Cortex of kidney (tissue), 1 donor: ENCODE data around the gene XPNPEP1.

Source experiments
- DNase-seq: peaks from one replicate; lab custom pipeline; 2025; lab: John Stamatoyannopoulos, UW

Gene XPNPEP1

DNA sequence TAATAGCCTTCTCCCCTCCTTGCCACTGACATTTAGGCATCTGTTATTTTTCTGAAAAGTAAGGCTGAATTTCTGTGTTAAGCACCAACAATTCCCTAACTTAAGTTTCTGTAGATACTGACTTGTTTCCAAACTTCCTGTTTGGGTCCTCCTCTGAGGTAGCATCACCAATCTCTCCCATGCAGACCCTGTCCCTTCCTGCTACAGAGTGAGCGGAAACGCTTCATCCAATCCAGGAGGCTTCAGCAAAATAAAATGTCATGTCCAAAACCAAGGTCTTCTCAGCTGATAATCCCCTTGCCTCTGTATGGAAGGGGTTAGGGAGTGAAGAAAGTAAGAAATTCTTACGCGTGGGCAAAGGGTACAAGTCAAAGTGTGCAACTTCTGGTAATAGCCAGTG lies 29.9 kb downstream of the XPNPEP1 start:
- DNase-seq, result no peak

DNA sequence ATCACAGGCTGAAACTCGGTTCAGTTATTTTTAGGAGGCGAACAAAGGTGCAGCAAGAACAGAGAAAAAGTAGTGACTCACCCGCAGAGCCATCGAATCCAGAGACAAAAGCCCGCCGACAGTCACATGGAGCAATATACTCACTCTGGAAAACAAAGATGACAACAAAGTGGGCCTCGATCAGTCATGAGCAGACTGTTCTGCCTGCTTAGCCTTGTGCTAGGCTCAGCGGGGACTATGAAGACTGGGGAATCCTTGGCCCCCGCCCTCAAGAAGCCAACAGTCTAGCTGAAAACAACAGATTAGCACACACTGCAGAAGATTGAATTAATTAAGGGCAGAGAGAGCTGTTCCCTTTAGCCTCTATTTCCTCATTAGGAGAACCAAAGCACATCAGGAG lies 30.4 kb downstream of the XPNPEP1 start:
- DNase-seq, result no peak

DNA sequence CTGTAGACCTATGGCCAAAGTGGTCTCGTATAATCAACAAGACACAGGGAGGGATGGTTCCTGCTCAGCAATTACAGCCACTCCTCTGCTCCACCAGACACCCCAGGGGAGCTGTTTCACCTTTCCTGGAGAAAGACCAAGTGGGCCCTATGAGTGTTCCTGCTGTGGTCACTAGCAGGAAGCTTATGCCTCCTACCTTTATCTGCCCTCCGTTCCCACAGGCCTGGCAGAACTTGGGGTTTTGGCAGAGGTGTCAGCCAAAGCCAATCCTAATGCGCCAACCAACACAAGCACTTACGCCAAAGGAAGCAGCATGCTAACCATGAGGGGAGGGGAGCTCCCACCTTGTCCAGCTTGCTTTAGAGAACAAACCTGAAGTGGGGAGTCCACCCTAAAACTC lies 31.2 kb downstream of the XPNPEP1 start:
- DNase-seq, result no peak

DNA sequence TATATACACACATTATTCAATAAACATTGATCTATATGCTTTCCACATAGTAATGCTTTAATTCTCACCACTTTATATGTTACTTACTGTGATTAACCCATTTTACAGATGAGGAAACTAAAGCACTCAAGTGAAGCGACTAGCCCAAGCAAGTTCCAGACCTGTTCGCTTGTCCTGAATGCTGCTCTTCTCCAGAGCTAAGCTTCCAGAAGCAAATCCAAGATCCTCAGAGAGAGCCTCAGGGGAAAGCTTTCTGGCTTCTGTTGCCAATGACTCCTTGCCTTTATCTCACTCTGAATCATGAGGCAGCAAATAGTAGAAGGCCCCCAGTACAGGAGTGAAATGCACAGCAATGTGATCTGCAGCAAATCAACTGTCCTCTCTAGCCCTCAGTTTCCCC lies 32.2 kb downstream of the XPNPEP1 start:
- DNase-seq, result no peak

DNA sequence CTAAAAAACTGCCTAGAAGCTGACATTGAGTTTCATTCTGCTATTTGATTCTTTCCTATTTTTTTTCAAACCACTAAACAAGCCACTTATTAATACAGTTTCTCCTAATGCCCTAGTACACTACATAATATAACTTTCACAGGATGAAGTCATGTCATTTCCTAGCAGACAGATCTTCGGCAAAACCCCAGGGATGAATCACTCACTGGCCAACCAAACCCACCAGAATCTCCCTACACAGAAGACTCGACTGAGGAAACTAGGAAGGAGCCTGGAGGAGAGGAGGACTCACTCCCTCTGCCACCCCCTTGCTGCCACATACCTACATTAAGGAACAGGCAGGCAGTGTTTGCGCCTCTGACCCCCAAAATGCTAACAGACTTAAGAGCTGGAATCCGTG lies 33.4 kb downstream of the XPNPEP1 start:
- no peak for DNase-seq

DNA sequence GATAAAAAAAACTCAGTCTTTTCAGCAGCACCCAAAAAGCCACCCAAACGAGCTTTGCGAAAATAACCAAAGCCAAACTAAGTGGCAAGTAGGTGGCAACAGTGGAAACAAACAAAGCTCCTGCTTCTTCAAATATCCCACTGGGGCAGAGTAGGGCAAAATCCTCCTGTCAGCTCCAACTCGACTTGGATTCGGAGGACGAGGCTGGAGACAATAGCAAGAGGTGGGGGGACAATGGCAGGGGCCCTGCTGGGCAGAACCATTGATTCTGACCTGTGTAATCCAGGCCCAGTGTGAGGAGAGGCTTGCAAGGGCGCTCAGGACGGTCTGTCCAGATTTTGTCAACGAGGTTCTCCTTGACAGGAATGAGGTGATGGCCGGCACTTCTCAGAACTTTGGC lies 35.5 kb downstream of the XPNPEP1 start:
- no peak for DNase-seq

DNA sequence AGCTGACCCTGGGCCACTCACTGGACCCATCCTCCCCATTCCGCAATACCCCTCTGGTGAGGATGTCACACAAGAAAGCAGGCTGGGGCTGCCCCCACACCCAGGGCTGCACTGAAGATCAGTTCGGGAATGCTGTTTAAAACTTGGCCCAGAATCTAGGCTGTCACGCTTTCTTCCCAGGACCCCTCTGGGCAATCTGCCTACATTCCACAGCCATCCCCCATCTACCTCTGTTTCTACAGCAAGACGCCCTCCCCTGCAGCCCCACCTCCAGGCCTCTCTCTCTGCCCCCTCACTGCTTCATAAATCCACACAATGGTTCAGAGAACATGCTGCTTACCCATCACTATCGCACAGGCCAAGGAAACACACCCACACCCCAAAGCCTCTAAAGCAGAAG lies 36.1 kb downstream of the XPNPEP1 start:
- DNase-seq, result no peak

DNA sequence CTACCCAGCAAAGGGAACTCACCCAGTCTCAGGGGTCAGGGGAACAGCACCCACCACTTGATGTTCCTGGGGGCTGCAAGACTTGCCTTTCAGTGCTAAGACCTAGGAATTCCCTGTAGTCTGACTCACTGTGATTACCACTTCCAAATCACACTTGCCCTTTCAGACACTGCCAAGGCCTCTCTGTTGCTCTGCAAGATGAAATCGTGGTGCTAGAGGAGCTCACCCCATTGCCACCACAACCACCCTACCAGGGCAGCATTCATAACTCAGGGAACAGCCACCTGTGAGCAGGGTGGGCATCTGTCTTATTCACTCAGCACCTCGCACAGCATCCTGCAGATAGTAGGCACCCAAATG lies 36.5 kb downstream of the XPNPEP1 start:
- DNase-seq, result no peak

DNA sequence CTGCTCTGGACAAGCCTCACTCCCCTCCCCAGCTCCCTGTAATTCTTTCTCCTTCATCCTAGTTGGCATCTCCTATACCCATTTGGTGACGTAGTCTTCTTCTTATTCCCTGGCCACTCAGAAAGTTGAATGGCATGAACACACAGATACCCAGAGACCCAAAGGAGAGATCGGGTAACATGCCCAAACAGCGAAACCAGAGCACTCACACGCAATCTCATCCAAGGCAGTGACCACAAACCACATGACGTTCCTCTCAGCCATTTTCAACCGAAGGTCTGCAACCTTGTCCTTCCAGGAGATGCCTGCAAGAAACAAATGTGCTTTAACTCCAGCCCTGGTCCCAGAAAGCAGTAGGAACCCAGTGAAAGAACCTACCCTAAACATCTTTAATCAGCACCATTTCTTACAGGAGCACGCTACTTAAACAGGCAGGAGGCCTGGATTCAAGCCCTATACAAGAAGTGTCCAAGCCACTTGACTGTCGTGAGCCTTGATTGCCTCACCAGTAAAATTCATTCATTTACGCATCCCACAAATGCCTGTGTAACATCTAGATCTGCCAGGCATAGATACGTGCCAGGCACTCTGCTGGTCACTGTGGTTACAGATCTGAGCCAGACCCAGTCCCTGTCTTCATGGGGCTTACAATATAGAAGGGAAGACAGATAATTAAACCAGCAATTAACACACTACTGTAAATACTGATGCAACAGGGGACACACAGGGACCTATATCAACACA lies 37.1 kb downstream of the XPNPEP1 start:
- DNase-seq, result no peak

DNA sequence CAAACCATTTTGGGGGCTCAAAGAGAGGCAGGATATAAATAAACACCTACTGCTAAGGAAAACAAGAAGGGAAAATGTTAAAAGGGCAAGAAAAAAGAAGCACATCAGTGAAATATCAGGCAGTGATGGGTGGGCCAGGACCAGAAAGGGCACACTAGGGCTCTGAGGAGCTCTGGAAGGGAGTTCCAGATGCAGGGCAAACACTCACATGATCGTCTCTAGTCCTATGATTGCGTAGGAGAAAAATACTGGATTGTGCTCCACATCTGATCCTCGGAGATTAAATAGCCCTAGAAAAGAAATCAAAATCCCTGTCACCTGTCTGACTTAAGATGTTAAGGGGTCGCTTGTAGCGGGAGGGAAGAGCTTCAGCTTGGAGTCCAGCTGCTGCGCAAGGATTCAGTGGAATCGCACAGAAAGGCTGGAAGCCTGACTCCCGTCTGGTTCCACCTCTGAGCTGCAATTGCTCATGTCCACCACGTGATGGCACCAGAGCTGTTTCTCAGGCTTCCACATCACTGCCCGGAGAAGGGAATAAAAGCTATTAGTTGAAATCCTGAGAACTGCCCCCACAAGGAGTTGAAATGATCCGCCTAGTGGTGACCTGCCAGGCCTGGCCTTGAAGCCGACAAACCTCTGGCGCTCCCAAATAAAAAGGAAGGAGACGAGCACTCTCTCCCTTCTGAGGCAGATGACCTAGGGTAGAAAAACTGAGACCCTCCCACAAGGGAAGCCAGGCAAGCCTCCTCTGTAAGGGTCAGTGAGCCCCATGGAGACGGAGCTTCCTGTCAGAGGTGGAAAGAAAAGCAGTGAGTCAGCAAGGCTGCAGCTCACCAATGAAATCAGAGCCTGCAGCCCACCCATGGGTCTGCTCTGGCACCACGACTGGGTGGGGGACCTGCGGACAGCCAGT lies 39.2 kb downstream of the XPNPEP1 start:
- DNase-seq, result no peak

DNA sequence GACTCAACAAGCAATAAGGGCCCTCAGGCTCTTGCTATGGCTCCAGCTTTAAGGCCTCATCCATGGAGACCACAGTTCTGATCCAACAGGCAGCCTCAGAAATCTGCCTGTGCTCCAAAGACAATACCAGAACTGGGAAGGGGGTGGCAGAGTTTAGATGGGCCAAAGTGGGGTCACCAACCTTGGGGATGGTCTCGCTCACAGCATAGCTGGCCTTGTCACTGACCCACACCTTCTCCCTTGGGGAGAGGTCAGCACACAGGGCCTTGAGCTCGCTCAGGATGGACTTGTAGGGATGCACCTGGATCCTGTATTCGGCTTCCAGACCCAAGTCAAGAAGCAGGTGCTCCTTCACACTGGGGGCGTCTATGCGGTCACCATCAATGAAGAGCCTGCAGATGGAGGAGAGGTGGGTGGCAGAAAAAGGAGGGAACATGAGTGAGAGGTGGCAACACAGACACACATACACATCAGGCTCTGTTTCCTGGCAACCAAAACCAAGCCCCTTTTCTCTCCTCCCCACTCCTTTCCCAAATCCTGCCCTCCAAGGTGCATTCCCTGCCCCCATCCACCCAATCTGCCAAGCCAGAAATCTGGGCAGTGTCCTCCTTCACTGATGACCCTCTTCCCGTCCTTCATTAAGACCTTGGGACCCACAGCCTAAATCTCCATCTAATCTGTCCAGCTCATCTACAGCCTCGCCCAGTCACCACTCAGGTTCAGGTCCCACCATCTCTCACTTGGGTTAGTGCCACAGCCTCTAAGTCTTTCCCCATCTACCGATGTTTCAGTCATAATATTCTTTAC lies 40.9 kb downstream of the XPNPEP1 start:
- DNase-seq, result no peak

DNA sequence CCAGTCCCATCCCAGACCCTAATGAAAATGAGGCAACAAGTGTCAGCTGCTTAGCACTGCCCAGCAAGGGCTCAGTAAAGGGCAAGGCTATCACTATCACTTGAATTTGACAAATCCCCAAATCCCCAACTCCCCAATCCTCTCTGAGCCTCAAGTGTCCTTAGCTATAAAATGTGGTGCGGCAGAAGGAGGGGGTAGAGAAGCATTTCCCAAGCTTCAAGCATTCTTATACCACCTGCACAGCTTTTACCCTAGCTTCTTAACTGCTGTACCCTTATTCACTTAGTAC lies 41.6 kb downstream of the XPNPEP1 start:
- no peak for DNase-seq

DNA sequence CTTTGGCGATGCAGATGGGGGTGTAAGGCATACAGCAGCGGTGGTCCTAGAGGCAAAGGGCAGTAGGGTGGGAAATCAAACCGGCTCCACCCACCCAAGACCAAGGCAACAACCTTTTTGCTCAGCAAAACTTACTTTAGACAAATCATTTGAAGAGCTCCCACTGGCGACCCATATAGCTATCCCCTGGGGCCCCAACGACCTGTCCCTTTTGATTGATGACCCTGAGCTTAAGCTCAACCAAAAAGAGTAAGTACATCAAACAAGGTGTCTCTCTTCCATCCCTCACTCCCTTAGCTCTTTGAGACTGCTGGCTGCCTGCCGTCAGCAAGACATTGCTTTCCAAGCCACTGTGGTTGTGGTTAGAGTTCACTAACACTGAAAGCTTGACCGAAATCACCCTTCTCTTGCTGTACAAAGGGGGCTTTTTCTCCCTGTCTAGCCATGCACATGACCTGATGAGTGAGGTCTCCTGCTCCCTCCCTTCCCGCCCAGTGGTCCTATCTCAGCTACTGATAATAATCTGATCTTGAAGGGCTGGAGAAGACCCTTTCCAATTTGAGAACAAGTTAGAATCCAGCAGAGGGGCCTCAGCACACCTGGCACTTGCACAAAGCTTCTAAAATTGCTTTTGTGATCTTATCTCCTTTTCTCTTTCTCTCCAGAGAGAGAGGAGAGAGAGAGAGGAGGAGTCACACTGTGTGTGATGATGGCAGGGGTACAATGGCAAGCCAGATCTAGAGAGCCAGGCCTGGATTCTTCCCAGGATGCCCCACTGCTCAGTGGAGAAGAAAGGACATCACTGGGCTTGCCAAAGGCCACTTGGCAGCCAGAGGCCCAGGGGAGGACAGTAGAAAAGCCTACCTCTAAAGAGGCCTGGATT lies 42.2 kb downstream of the XPNPEP1 start:
- no peak for DNase-seq

DNA sequence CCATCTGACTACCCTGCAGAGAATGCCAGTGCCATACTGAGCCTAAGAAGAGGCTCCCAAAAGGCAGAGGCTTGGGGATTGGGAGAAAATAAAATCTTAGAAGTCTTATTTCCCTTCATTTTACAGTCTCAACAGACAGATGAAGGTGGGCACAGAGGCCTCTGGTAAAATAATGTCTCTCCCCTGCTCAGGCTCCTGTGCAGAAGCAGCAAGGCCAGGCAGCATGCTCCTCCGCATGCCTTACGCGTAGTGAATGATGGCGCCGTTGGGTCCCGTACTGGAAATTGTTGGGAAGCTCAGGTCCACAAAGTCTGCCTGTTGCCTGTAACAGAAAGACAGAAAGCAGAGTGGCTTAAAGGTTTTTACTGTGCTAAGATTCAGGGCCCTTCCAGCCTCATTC lies 45.8 kb downstream of the XPNPEP1 start:
- no peak for DNase-seq

DNA sequence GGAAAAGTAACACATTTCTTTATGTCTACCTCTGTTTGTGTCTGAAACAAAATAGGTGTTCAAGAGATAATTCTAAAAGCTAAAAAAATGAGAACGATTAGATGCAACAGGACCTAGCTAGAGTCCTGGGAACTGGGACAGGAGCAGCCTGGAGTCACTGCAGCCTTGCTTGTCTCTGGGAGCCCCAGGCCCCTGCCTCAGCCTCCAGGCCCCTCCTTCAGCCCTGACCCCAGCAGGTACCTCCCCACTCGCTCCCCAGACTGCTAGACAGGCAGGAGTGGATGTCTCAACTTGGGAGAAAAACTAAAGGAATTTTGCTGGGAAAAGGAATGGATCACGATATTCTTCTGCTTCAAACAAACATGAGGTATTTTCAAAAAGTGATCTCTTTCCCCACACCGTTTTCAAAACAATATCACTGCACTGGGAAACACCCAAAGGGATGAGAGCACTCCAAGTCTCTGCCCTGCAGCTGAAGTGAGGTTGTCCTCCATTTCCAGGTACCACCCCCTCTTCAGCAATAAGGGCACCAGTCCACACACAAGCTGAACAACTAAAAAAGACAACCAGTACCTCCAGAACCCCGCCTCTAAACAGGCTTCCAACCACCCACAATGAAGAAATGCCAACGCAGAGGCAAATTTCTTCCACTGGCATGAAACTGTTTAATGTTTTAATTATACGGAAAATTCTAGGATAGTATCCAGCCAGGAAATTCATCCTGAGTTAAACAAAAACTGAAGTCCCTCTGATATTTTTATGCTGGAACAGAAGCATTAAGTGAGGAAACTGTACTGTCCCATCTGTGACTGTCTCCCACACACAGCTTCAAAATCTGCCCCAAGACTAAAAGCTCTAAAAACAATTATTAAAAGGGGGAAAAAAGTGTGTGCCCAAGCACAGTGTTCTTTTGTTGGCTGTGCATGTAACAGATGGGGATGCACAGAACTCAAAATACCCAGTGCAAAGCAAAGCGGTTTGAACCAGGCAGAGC lies 47.2 kb downstream of the XPNPEP1 start:
- DNase-seq, result no peak

DNA sequence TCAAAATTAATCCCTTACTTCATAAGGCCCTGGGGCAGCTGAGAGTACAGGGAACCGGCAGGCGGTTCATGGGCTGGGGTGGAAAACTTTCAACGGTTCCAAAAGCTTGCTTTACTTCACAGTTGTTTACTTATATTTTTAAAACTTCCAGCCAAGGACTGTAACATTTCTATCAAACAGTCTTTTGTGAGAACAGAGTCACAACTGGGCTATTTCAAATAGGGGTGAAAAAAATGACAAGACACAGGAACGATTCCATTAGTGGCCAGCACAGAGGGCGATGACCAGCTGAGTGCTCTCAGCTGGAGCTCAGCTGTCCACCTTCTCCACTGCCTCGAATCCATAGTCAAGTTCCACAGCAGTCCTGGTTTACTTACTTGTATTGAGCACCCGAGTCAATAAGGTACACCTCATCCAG lies 48.2 kb downstream of the XPNPEP1 start:
- no peak for DNase-seq

DNA sequence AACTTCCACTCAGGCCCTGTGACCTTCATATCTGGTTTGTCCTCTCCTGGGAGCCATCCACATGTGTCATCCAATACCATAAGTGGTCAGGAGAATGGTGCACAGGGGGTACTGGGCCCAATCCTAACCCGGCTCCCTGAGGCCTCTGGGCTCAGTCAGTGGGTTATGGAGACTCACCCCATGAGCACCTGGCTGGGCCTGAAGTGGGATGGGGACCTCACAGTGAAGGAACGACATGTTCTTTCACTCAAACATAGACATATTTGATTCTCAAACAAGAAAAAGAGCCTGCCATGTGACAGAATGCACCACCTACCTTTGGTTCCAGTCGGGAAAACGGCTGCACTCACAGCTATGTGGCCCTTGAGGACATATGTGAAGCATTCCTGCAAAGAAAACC lies 51.8 kb downstream of the XPNPEP1 start:
- no peak for DNase-seq

DNA sequence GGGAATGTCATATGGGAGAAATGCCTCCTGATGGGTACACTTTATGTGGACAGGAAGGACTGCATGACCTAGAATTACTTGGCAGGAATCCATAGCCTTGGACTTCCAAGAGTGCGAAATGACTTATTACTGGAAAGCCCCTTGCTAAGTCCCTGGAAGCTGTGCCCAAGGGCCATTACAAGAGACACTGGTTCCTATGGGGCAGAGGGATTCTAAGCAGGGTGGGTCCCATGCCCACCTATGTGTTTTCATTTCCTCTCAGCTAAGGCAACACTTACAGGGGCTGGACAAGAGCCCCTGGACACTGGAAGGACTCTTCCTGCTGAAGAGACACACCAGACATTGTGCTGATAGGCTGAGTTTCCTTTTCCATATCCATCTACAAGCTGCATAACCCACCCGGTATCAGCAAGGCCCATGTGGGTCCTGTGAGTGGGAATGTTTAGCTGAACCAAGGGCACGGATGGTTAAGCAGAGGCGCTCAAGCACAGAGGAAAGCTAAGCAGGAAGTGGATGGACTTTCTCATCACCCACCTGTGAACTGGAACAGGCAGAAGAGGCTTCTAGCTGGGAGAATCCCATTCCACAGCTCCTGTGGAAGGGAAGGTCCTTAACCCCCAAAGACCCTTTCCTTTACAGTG lies 56.2 kb downstream of the XPNPEP1 start:
- DNase-seq, result no peak

DNA sequence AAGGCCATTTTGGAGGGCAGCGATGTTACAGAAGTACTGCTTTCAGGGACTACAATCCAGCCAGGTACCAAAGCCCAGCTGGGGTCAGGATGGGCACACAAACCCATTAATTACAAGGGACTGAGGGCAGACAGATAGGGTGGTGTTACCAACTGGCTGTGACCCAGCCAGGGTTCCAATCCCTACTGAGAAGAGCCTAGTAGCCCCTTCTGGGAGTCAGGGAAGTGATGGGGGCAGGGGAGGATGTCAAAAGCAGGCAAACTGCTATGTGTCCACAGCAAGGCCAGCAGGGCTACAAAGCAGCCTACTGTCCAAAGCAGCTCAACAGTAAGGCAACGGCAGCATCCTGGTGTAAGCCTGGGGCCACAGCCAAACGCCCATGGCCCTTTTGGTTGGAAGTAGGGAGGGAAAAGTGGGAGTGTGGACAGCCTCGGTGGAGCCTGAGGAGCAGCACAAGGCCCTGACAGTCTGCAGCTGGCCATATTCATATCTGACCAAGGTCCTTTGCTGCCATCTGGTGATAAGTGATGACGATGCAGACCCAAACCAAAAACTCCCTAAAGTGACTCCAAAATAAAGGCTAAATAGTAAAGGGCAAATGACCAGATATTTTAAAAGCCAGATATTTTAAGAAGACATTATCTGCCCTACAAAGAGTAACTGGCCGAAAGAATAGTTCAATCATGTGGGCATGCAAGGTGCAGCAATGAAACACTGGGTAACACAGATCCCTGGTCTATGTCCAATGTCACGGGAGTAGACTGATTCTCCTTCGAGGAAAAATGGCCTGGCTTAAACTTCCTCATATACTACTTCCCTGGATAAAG lies 56.9 kb downstream of the XPNPEP1 start:
- DNase-seq, result no peak
